ENCODE data around the gene TP73. TPM values are rescaled to one million over a fixed set of nuclear protein-coding genes. Genes with fewer than 3 reads are reported as not detected.

TP73 gene
- total RNA-seq, 1 experiment from 2014 or later, result 2.6 TPM

GRCh38 chr1:3633344-3634058 is 18.8 kb upstream of the TP73 start:
- DNase-seq (ENCODE audit: low read depth), result no peak

- DNase-seq (ENCODE audit: low read depth), result no peak
Measured at GRCh38 chr1:3634059-3634800, 18.1 kb upstream of the TP73 start.

- no peak for DNase-seq (ENCODE audit: low read depth)
Measured at GRCh38 chr1:3636080-3636479, 16.2 kb upstream of the TP73 start.

- no peak for DNase-seq (ENCODE audit: low read depth)
Measured at GRCh38 chr1:3636531-3636930, 15.8 kb upstream of the TP73 start.

GRCh38 chr1:3638027-3638426 is 14.3 kb upstream of the TP73 start:
- DNase-seq (ENCODE audit: low read depth), result no peak

- DNase-seq (ENCODE audit: low read depth), result no peak
Measured at GRCh38 chr1:3638676-3639075, 13.6 kb upstream of the TP73 start.

GRCh38 chr1:3639397-3639911 is 12.9 kb upstream of the TP73 start:
- no peak for DNase-seq (ENCODE audit: low read depth)

- DNase-seq (ENCODE audit: low read depth), result no peak
Measured at GRCh38 chr1:3640121-3640837, 12.0 kb upstream of the TP73 start.

- no peak for DNase-seq (ENCODE audit: low read depth)
Measured at GRCh38 chr1:3641046-3641760, 11.1 kb upstream of the TP73 start.

- DNase-seq (ENCODE audit: low read depth), result no peak
Measured at GRCh38 chr1:3641816-3642215, 10.5 kb upstream of the TP73 start.

- no peak for DNase-seq (ENCODE audit: low read depth)
Measured at GRCh38 chr1:3642919-3643675, 9.2 kb upstream of the TP73 start.

- no peak for DNase-seq (ENCODE audit: low read depth)
Measured at GRCh38 chr1:3644273-3644672, 8.0 kb upstream of the TP73 start.

GRCh38 chr1:3645247-3645646 is 7.1 kb upstream of the TP73 start:
- DNase-seq (ENCODE audit: low read depth), result no peak

GRCh38 chr1:3645666-3646355 is 6.5 kb upstream of the TP73 start:
- no peak for DNase-seq (ENCODE audit: low read depth)

GRCh38 chr1:3646596-3646995 is 5.7 kb upstream of the TP73 start:
- DNase-seq (ENCODE audit: low read depth), result no peak

- DNase-seq (ENCODE audit: low read depth), result peak; percentile 83
Measured at GRCh38 chr1:3649342-3650247, 2.7 kb upstream of the TP73 start, which contains the start of gene WRAP73. WRAP73 (minus strand) TSS chr1:3650103; CDS start chr1:3649999, 104 bp downstream.

- DNase-seq (ENCODE audit: low read depth), result no peak
Measured at GRCh38 chr1:3650248-3651025, 1.9 kb upstream of the TP73 start.
